Measurements from ENCODE around the gene ANKRD63.

ANKRD63 gene

GRCh38 chr15:40275954-40276353 is 6.9 kb downstream of the ANKRD63 start:
- Histone ChIP-seq H3K14ac (ENCODE audit: low read length) (no peak overlapping the region), H3K4ac (ENCODE audit: low read length) (no peak overlapping the region), H2BK5ac (ENCODE audit: low read length) (no peak overlapping the region), H3K4me2 (ENCODE audit: insufficient read depth, low read length, poor library complexity, severe bottlenecking) (no peak overlapping the region), H4K91ac (ENCODE audit: low read depth, low read length, poor library complexity) (no peak overlapping the region), H3K4me1 (ENCODE audit: control insufficient read depth in 2 of 2, insufficient read depth in 1 of 2, low read depth in 1 of 2, low read length in 2 of 2) (peaks cover 4 to 31% of the 10 kb centered on the region in 2 donors), H2AK5ac (ENCODE audit: low read depth, low read length) (peak overlapping the region; percentile 44), H2BK120ac (ENCODE audit: low read depth, low read length) (no peak overlapping the region), H4K8ac (ENCODE audit: low read depth, low read length) (no peak overlapping the region), H3K9ac (ENCODE audit: low read depth, low read length, poor library complexity) (no peak overlapping the region), H3K23ac (ENCODE audit: low read depth, low read length, poor library complexity) (no peak overlapping the region), H3K4me3 (ENCODE audit: low read length in 2 of 2) (no peak overlapping the region), H3K9me3 (replicated peaks in 1 of 2; ENCODE audit: control insufficient read depth in 2 of 2, insufficient read depth in 1 of 2, low read depth in 1 of 2, low read length in 2 of 2) (peaks cover 0 to 2% of the 10 kb centered on the region in 2 donors), H3K18ac (ENCODE audit: low read length) (no peak overlapping the region), H3K79me1 (ENCODE audit: low read depth, low read length) (peaks cover 1% of the 10 kb centered on the region), H3K36me3 (replicated peaks in 1 of 2; ENCODE audit: control insufficient read depth in 2 of 2, insufficient read depth in 2 of 2, low read length in 2 of 2) (no peaks in the 10 kb centered on the region), H2BK15ac (ENCODE audit: low read length) (no peak overlapping the region), H3K27me3 (ENCODE audit: control insufficient read depth in 3 of 3, insufficient read depth in 3 of 3, low read depth in 1 of 3, low read length in 3 of 3) (peaks cover 0 to 27% (median 10%) of the 10 kb centered on the region in 3 experiments), H2AFZ (ENCODE audit: low read length) (peak overlapping the region; percentile 21), H2BK12ac (ENCODE audit: low read length) (no peak overlapping the region), H3K27ac (replicated peaks; ENCODE audit: low read length) (no peak overlapping the region)
- no CpG with 5 or more reads among the region's 7 CpGs for WGBS, 2 donors (ENCODE audit: extremely low coverage in 2 of 2, insufficient read length in 2 of 2, insufficient replicate concordance in 1 of 2)
- no peak for DNase-seq (ENCODE audit: low spot score)

- Histone ChIP-seq H2AFZ (ENCODE audit: low read length) (no peak overlapping the region), H2AK5ac (ENCODE audit: low read depth, low read length) (peak overlapping the region; percentile 44), H3K14ac (ENCODE audit: low read length) (no peak overlapping the region), H3K4me2 (ENCODE audit: insufficient read depth, low read length, poor library complexity, severe bottlenecking) (no peak overlapping the region), H3K79me1 (ENCODE audit: low read depth, low read length) (peaks cover 1% of the 10 kb centered on the region), H3K9me3 (replicated peaks in 1 of 2; ENCODE audit: control insufficient read depth in 2 of 2, insufficient read depth in 1 of 2, low read depth in 1 of 2, low read length in 2 of 2) (peaks cover 0 to 2% of the 10 kb centered on the region in 2 donors), H2BK12ac (ENCODE audit: low read length) (no peak overlapping the region), H3K27ac (replicated peaks; ENCODE audit: low read length) (no peak overlapping the region), H2BK120ac (ENCODE audit: low read depth, low read length) (no peak overlapping the region), H3K36me3 (replicated peaks in 1 of 2; ENCODE audit: control insufficient read depth in 2 of 2, insufficient read depth in 2 of 2, low read length in 2 of 2) (no peaks in the 10 kb centered on the region), H3K23ac (ENCODE audit: low read depth, low read length, poor library complexity) (no peak overlapping the region), H3K4me3 (ENCODE audit: low read length in 2 of 2) (no peak overlapping the region), H4K91ac (ENCODE audit: low read depth, low read length, poor library complexity) (no peak overlapping the region), H3K9ac (ENCODE audit: low read depth, low read length, poor library complexity) (no peak overlapping the region), H2BK5ac (ENCODE audit: low read length) (no peak overlapping the region), H4K8ac (ENCODE audit: low read depth, low read length) (no peak overlapping the region), H3K4me1 (ENCODE audit: control insufficient read depth in 2 of 2, insufficient read depth in 1 of 2, low read depth in 1 of 2, low read length in 2 of 2) (peaks cover 4 to 27% of the 10 kb centered on the region in 2 donors), H2BK15ac (ENCODE audit: low read length) (no peak overlapping the region), H3K18ac (ENCODE audit: low read length) (no peak overlapping the region), H3K4ac (ENCODE audit: low read length) (no peak overlapping the region), H3K27me3 (ENCODE audit: control insufficient read depth in 3 of 3, insufficient read depth in 3 of 3, low read depth in 1 of 3, low read length in 3 of 3) (peaks cover 0 to 22% (median 7%) of the 10 kb centered on the region in 3 experiments)
- DNase-seq (ENCODE audit: low spot score), result no peak
- WGBS, 2 donors (ENCODE audit: extremely low coverage in 2 of 2, insufficient read length in 2 of 2, insufficient replicate concordance in 1 of 2), result no CpG with 5 or more reads among the region's 5 CpGs
Observed at GRCh38 chr15:40275523-40275922, 7.3 kb downstream of the ANKRD63 start.

GRCh38 chr15:40274350-40275274 is 8.3 kb downstream of the ANKRD63 start:
- H2BK5ac ChIP-seq (ENCODE audit: low read length), result no peak overlapping the region
- no peak overlapping the region for H2BK15ac ChIP-seq (ENCODE audit: low read length)
- H2BK12ac ChIP-seq (ENCODE audit: low read length), result no peak overlapping the region
- H3K23ac ChIP-seq (ENCODE audit: low read depth, low read length, poor library complexity), result peak overlapping the region; percentile 12
- no peak overlapping the region for H3K9ac ChIP-seq (ENCODE audit: low read depth, low read length, poor library complexity)
- peaks cover 0 to 3% of the 10 kb centered on the region in 2 donors for H3K9me3 ChIP-seq (replicated peaks in 1 of 2; ENCODE audit: control insufficient read depth in 2 of 2, insufficient read depth in 1 of 2, low read depth in 1 of 2, low read length in 2 of 2)
- peaks cover 1% of the 10 kb centered on the region for H3K79me1 ChIP-seq (ENCODE audit: low read depth, low read length)
- H3K27me3 ChIP-seq (ENCODE audit: control insufficient read depth in 3 of 3, insufficient read depth in 3 of 3, low read depth in 1 of 3, low read length in 3 of 3), result peaks cover 0 to 13% (median 0%) of the 10 kb centered on the region in 3 experiments
- DNase-seq (ENCODE audit: low spot score), result peak; percentile 81
- H2AK5ac ChIP-seq (ENCODE audit: low read depth, low read length), result peak overlapping the region; percentile 67
- H3K4me2 ChIP-seq (ENCODE audit: insufficient read depth, low read length, poor library complexity, severe bottlenecking), result no peak overlapping the region
- no peak overlapping the region for H3K18ac ChIP-seq (ENCODE audit: low read length)
- H4K8ac ChIP-seq (ENCODE audit: low read depth, low read length), result no peak overlapping the region
- WGBS, 2 donors (ENCODE audit: extremely low coverage in 2 of 2, insufficient read length in 2 of 2, insufficient replicate concordance in 1 of 2), result no CpG with 5 or more reads among the region's 26 CpGs
- H2BK120ac ChIP-seq (ENCODE audit: low read depth, low read length), result no peak overlapping the region
- peak overlapping the region; percentile 9 for H2AFZ ChIP-seq (ENCODE audit: low read length)
- H3K14ac ChIP-seq (ENCODE audit: low read length), result no peak overlapping the region
- no peak overlapping the region for H4K91ac ChIP-seq (ENCODE audit: low read depth, low read length, poor library complexity)
- H3K36me3 ChIP-seq (replicated peaks in 1 of 2; ENCODE audit: control insufficient read depth in 2 of 2, insufficient read depth in 2 of 2, low read length in 2 of 2), result no peaks in the 10 kb centered on the region
- peaks cover 2 to 26% of the 10 kb centered on the region in 2 donors for H3K4me1 ChIP-seq (ENCODE audit: control insufficient read depth in 2 of 2, insufficient read depth in 1 of 2, low read depth in 1 of 2, low read length in 2 of 2)
- no peak overlapping the region for H3K27ac ChIP-seq (replicated peaks; ENCODE audit: low read length)
- H3K4ac ChIP-seq (ENCODE audit: low read length), result no peak overlapping the region
- H3K4me3 ChIP-seq (ENCODE audit: low read length in 2 of 2), result no peak overlapping the region

- no peak for DNase-seq (ENCODE audit: low spot score)
Observed at GRCh38 chr15:40273428-40273827, 9.4 kb downstream of the ANKRD63 start.

More at GRCh38 chr15:40273428-40273827, 9.4 kb downstream of the ANKRD63 start:
- H3K36me3 ChIP-seq (replicated peaks in 1 of 2; ENCODE audit: control insufficient read depth in 2 of 2, insufficient read depth in 2 of 2, low read length in 2 of 2), result no peaks in the 10 kb centered on the region
- H2BK15ac ChIP-seq (ENCODE audit: low read length), result peak overlapping the region; percentile 65
- peaks cover 0 to 19% of the 10 kb centered on the region in 2 donors for H3K4me1 ChIP-seq (ENCODE audit: control insufficient read depth in 2 of 2, insufficient read depth in 1 of 2, low read depth in 1 of 2, low read length in 2 of 2)
- H3K9ac ChIP-seq (ENCODE audit: low read depth, low read length, poor library complexity), result peak overlapping the region; percentile 53
- no CpG with 5 or more reads among the region's 9 CpGs for WGBS, 2 donors (ENCODE audit: extremely low coverage in 2 of 2, insufficient read length in 2 of 2, insufficient replicate concordance in 1 of 2)
- no peak overlapping the region for H4K8ac ChIP-seq (ENCODE audit: low read depth, low read length)
- peak overlapping the region; percentile 67 for H2AK5ac ChIP-seq (ENCODE audit: low read depth, low read length)
- H2BK12ac ChIP-seq (ENCODE audit: low read length), result no peak overlapping the region
- H3K23ac ChIP-seq (ENCODE audit: low read depth, low read length, poor library complexity), result peak overlapping the region; percentile 11
- H3K4ac ChIP-seq (ENCODE audit: low read length), result no peak overlapping the region
- no peak overlapping the region for H3K4me3 ChIP-seq (ENCODE audit: low read length in 2 of 2)
- H3K79me1 ChIP-seq (ENCODE audit: low read depth, low read length), result peaks cover 1% of the 10 kb centered on the region
- no peak overlapping the region for H3K4me2 ChIP-seq (ENCODE audit: insufficient read depth, low read length, poor library complexity, severe bottlenecking)
- no peak overlapping the region for H2AFZ ChIP-seq (ENCODE audit: low read length)
- no peak overlapping the region for H4K91ac ChIP-seq (ENCODE audit: low read depth, low read length, poor library complexity)
- H3K27ac ChIP-seq (replicated peaks; ENCODE audit: low read length), result no peak overlapping the region
- H3K27me3 ChIP-seq (ENCODE audit: control insufficient read depth in 3 of 3, insufficient read depth in 3 of 3, low read depth in 1 of 3, low read length in 3 of 3), result peaks cover 0 to 4% (median 0%) of the 10 kb centered on the region in 3 experiments
- no peak overlapping the region for H2BK5ac ChIP-seq (ENCODE audit: low read length)
- peak overlapping the region; percentile 54 for H2BK120ac ChIP-seq (ENCODE audit: low read depth, low read length)
- H3K18ac ChIP-seq (ENCODE audit: low read length), result peak overlapping the region; percentile 20
- peaks cover 0 to 3% of the 10 kb centered on the region in 2 donors for H3K9me3 ChIP-seq (replicated peaks in 1 of 2; ENCODE audit: control insufficient read depth in 2 of 2, insufficient read depth in 1 of 2, low read depth in 1 of 2, low read length in 2 of 2)
- no peak overlapping the region for H3K14ac ChIP-seq (ENCODE audit: low read length)
